Smooth muscle cell of trachea (primary cell): ENCODE measurements around the gene PRDX3. TPM values are rescaled to one million over a fixed set of nuclear protein-coding genes. Genes with fewer than 3 reads are reported as not detected.

Source experiments
- total RNA-seq: library from RNA; depleted of rRNA; stranded (reverse); fragments of >200 nt; gene quantifications from 2 replicates; pipeline ENCODE4 v1.2.1, GENCODE V29; 2014

The PRDX3 gene
- total RNA-seq: 191 and 253 TPM in 2 replicates

DNA sequence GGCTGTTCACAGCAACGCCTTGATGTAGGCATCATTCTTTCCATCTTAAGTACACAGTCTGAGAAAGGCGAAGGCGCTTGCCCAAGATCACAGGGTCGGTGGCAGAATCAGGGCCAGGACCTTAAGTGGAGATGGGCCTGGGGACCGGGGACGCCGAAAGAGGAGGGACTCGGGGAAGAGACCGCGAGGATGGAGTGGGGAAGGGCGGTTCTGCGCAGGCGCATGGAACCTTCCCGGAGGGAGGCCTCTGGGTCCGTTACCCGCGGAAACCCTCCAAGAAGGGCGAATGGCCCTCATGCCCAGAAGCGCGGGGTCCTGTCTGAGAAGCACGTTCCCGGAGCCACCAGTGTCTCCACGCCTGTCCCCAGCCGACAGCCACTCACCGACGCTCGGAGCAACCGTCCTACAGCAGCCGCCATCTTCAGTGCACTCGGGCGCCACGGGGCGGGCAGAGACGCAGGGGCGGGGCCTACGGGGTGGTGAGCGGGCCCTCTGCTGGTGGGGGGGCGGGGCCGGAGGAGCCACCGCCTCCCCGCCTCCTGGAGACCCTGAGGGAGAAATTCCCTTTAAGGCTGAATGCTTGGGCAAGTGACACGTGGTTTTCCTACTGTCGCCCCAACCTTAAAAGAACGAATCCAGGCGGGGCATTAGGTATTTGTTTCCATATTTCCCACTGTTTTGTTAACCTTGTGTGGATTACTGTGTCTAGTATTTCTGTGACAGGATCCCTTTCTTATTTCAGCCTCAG is at the start of gene PRDX3:
PRDX3 (minus strand) TSS at position 441 of the 748 bp plus-strand sequence; CDS start at position 419, 22 bp downstream.

DNA sequence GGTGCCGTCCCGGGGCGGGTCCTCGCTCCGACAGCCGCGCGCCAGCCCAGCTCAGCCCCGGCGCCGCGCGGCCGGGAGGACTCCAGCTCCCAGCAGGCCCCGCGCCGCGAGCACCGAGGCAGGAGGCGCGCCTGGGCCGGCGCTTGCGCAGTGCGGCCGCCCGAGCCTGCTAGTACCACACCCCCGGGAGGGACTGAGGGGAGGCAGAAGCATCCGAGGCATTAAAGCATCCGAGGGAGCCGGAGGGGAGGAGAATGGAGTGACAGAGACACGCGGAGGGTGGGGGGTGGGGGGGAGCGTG is 28.7 kb upstream of the PRDX3 start, which contains the start of gene GRK5:
GRK5 (plus strand) TSS at position 206 of the 301 bp plus-strand sequence. CDS start 347 bp downstream, outside the sequence.

DNA sequence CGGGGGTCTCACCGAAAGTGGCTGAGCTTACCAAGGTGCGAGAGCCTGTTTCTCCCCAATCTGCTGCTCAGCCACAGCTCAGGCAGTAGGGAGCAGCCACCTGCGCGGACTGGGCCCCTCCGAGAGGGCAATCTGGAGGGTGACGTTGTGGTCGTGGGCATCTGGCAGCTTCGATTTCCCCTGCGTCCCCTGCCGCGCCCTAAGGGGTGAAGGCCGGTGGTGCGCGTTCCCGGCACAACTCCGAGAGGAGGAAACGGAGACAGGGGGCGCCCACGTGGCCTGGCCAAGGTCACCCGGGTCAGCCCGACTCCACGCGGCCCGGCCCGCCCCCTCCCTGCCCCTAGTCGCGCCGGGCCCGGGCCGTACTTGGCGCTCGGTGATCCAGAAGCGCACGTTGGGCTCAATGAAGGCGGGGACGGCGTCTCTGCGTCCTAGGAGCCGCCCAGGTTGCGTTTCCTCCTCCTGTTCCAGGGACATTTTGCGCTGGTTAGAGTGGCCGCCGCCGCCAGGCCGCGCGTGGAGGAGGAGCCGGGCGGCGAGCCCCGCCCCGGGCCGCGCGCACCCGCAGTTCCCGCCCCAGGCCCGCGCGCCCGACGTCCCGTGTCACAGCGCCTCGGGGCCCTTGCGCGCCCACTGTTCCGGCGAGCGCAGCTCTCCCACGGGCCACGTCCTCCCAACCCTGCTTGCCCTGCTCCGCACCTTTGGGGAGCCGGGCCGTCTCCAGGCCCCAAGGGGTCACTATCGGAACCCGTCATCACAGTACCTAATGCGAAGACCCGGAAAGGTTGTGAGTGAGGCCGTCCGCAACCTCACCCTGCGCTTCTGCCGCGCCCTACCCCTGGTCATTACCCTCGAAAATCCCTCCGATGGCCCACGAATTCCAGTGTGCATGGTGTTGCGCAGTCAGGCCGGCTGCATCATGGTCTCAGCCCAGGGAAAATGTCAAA is 13.2 kb downstream of the PRDX3 start, which contains the start of gene SFXN4:
SFXN4 (minus strand) TSS at position 544 of the 947 bp plus-strand sequence; CDS start at position 477, 67 bp downstream.

Other genes with a start within 250 kb of the PRDX3 start
- gene NANOS1, start 149.1 kb downstream of the PRDX3 start, total RNA-seq: 0.29 and 1.5 TPM in 2 replicates
- gene EIF3A, start 98.0 kb downstream of the PRDX3 start, total RNA-seq: 132 and 140 TPM in 2 replicates
- gene DENND10, start 74.7 kb downstream of the PRDX3 start, total RNA-seq: 73.2 and 96.3 TPM in 2 replicates
- 9.3 and 12.9 TPM in 2 replicates for gene SFXN4, start 13.1 kb downstream of the PRDX3 start, total RNA-seq
- gene GRK5, start 28.8 kb upstream of the PRDX3 start, total RNA-seq: 31.0 and 46.5 TPM in 2 replicates